ENCODE data around the gene DDX1.

Gene DDX1

DNA sequence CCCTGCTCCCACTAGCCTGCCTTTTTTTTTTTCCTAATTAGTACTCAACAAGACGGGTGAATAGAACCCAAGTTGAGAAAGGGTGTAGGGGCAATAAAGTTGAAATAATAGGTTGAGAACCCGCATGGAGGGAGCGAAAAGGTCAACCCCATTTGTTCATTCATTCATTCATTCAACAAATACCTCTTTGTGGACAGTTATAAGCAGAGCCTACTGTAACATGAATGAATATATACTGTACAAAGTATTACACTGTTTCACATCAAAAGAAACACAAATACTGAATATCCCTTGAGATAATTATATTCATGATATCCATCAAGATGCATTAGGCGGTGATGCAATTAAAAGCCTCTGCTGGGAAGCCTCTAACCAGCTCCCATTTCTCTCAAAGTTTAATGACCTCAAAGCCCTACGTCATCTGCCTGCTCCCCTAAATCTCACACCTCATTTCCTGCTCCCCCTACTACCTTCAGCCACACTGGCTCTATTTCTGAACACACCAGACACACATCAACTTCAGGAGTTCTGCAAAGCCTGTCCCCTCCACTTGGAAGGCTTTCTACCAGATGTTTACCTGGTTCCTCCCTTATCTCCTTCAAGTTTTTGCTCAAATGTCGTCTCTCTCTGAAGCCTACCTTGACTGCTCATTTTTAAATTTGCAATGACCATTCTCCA is 29.2 kb upstream of the DDX1 start:
- no peak for DNase-seq (ENCODE audit: low read depth in 2 of 2)

DNA sequence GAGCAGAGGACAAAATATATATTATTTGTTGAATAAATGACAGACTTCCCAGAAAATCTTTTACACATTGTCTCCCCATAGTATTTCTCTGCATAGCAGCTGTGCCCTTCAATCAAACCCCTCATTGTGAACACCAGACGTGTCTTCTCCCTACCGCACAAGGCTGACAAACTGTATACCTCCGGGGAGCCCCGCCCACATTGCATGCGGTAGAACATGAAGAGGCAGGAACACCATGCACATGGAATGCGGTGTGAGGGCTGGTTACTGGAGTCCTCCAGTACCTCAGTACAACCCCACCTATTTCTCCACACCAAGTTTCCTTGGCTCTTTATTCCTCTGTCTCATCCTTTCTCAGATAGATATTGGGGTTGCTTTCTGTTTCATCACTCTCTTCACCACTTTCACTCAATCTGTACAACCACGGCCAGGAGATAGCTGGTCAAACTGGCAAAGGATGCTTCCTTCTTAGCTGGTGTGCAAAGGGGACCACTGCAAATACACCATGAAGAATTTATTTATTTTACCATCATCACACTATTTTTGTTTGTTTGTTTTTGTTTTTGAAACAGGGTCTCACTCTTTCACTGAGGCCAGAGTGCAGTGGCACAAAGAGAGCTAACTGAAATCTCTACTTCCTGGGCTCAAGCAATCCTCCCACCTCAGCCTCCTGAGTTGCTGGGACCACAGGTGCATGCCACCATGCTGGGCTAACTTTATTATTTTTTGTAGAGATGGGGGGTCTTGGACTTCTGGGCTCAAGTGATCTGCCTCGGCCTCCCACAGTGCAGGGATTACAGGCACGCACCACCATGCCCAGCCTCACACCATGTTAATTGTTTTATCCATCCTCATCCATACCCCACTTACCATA is 28.2 kb upstream of the DDX1 start:
- no peak for DNase-seq (ENCODE audit: low read depth in 2 of 2)

DNA sequence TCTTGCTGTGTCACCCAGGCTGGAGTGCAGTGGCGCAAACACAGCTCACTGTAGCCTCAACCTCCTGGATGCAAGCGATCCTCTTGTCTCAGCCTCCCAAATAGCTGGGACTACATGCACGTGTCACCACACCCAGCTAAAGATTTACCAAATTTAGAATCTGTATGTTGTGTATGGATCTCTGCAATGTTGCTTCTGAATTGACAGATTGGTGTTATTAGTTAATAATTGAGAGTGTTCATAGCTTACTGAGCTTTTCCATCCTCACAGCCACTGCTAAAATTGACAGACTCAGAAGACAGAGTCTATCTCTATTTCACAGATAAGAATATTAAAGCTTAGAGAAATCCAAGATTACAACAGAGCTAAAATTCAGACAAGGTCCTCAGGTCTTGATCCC is 26.3 kb upstream of the DDX1 start:
- no peak for DNase-seq (ENCODE audit: low read depth in 2 of 2)

DNA sequence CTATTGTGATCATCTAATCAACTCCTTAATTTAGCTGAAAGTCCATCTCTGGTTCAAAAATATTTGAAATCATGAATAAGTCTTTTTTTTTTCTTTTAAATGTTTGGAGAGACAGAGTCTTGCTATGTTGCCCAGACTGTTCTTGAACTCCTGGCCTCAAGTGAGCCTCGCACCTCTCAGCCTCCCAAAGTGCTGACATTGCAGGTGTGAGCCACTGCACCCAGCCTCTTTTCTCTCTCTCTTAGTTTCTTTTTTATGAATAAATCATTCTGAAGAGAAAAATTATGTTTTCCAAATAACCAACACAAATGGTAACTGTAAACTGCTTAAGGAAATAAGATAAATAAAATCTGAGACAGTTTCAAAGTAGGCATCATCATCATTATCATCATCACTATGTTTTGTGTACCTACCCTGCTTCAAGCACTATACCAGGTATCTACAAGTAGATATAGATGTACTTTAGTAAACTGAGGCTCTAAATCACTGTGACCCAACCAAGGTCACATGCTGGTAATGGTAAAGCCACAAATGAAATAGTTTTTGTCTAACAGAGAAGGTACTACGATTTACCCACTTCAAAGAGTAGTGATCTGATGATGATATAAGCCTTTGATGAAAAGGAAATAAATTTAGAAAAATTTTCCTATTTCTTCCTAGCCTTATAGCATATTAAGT is 25.5 kb upstream of the DDX1 start:
- DNase-seq (ENCODE audit: low read depth in 2 of 2) = no peak

DNA sequence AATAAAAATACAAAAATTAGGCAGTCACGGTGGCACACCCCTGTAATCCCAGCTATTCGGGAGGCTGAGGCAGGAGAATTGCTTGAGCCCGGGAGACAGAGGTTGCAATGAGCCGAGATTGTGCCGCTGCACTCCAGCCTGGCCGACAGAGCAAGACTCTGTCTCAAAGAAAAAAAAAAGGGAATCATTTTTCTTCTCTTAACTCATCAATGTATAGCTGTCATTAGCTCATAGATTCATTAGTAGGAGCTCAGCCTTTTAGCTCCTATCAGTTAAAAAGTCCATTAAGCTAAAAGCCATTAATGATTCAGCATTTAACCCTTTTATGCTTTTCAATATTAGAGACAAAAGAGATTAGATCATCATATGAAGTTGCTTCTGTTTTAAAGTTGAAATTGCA is 24.8 kb upstream of the DDX1 start:
- no peak for DNase-seq (ENCODE audit: low read depth in 2 of 2)

DNA sequence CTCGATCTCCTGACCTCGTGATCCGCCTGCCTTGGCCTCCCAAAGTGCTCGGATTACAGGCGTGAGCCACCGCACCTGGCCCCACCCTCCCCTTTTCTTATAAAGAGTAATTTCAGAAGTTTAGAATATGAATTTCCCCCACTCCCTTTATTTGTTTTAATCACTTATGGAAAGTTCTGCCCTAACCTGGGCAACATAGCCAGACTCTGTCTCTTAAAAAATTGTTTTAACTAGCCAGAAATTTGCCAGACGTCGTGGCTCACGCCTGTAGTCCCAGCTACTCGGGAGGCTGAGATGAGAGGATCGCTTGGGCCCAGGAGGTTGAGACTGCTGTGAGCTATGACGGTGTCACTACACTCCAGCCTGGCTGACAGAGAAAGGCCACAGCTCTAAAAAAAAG is 22.8 kb upstream of the DDX1 start:
- DNase-seq (ENCODE audit: low read depth in 2 of 2) = no peak

DNA sequence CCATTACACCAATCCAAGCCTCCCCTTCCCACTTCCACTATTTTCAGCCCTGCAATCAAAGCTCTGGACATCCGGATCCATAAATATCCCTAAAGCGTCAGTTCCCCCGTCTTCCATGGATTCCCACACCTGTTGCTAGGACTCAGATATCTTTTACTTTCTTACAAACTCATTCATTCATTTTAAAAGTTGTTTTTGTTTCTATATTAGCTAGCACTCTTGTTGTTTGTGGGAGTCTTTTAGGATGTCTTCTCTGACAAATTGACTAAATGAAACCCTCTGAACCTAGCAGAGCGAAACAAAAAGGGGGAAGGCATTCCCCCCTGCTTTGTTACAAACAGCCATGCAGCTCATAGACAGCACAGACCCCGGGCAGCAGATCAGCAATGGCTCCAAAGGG is 21.6 kb upstream of the DDX1 start:
- DNase-seq (ENCODE audit: low read depth in 2 of 2) = no peak

DNA sequence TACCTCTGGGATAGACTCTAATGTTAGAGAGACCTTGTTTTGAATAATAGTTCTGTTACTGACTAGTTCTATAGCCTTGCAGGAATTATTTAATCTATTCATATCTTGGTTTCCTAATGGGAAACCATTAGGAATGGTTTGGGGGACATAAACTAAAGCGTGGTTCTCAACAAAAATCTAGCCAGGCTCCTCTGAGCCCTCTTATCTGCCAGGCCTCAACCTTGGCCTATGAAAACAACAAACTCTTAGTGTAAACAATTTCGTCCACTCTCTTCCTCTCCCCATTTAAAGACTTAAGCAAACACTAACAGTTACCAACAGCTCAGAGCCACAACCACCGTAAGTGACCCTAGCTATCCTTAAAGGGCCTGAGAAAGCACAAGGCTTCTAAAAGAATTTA is 19.9 kb upstream of the DDX1 start:
- DNase-seq (ENCODE audit: low read depth in 2 of 2) = no peak

DNA sequence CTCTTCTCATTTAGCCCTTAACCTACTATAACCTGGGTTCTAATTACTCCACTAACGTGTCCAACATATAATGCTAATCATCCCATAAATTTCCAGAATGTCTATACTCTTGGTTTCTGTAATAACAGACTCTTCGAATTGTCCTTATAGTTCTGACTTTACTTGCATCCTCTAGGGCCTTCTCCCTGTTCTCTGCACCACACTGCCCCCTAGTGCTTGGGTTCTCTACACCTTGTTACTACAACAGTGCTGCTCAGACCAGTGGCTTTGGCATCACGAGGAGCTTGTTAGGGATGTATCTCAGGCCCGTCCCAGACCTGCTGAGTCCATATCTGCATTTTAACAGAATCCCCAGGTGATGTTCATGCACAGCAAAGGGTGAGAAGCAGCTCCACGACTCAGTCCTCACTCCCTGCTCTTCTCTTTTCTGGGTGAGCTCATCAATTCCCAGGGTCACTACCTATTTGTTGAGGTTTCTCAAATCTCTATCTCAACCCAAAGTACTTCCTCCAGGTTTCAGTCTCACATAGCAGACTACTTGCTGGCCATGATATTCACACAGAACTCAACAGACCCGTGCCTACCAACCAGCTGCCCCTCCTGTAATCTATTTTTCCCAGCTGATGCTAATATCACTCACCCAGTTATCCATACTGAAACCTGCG is 14.5 kb upstream of the DDX1 start:
- peak; percentile 68 to 81 for DNase-seq (ENCODE audit: low read depth in 2 of 2)

DNA sequence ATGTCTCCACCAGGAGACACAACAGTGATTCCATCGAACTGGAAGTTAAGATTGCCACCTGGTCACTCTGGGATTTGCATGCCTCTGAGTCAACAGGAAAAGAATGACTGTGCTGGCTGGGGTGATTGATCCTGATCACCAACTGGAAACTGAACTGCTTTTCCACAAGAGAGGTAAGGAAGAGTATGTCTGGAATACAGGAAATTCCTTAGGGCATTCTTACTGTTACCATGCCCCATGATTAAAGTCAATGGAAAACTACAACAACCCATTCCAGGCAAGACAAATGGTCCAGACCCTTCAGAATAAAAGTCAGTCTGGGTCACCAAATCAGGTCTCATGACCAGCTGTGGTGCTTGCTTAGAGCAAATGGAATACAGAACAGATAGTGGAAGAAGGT is 12.0 kb upstream of the DDX1 start:
- DNase-seq (ENCODE audit: low read depth in 2 of 2) = no peak

DNA sequence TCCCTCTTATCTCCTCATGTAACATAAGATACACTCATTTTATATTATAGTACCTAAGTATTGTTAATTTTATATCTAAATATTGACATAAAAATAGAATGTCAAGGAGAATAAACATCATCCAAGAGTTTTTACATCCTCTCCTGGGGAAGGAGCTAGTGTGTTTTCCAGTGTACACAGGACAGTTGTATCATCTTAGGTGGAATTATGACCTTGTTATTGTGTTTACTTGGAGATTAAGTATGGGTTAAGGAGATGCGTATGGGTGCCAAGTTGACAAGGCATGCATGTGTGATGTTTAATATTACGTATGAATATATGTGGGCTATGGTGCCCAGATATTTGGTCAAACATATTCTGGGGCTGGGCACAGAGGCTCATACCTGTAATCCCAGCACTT is 11.2 kb upstream of the DDX1 start:
- no peak for DNase-seq (ENCODE audit: low read depth in 2 of 2)

DNA sequence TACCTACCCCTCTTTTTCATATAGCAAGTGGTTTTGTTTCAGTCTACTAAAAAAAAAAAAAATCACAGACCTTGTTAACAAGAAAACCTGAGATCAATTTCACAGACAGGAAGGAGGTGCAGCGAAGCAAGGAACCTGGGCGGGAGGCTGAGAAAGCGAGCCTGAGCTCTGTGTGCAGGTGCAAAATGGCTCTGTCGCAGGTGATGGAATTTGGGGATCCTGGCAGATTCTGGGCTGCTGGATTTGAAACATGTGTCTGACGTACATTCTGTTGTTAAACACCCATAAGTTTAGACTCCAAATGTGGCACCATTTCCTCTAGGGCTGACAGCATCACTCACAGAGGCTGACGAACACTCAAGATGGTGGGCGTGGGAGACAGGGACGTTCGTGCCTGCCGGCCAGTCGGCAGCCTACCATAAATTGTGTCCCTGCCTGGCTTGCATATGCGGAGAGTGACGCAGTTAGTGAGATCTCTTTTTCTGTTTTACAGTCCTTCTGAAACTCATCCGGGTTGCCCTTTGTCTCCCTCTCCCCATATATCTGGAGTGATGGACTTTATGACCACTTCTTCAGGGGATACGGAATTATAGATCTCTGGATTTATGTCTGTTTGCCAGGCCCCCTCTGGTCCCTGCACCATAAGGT is 8.8 kb upstream of the DDX1 start:
- no peak for DNase-seq (ENCODE audit: low read depth in 2 of 2)

DNA sequence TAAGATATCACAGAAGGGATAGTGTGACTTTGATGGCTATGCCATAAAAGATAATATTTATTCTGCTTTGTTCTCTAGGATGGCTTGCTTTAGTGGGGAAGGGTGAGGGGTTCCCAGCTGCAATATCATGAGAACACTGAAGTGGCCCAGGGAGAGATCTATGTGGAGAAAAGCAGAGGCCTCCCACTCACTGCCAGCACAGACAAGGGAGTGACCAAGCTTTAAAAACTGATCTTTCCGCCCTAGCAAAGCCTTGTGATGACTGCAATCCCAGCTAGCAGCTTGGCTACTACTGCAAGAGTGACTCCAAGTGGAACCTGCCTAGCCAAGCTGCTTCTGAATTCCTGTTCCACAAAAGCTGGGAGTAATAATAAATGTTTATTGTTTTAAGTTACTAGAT is 7.8 kb upstream of the DDX1 start:
- DNase-seq (ENCODE audit: low read depth in 2 of 2) = no peak

DNA sequence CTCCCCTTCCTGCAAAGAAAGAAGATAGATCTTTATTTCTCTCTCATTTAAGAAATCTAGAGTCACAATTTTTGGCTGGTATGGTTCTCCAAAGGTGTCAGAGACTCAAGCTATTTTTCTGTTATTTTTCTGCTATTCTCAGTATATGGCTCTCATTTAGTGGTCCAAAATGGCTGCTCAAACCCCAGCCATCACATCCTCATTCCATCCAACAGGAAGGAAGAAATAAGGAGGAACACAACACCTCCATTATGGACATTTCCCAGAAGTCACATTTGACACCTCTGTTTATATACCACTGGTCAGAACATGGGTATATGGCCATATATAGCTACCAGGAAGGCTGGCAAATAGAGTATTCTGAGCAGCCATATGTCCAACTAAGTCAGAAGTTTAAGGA is 7.4 kb upstream of the DDX1 start:
- DNase-seq (ENCODE audit: low read depth in 2 of 2) = no peak

DNA sequence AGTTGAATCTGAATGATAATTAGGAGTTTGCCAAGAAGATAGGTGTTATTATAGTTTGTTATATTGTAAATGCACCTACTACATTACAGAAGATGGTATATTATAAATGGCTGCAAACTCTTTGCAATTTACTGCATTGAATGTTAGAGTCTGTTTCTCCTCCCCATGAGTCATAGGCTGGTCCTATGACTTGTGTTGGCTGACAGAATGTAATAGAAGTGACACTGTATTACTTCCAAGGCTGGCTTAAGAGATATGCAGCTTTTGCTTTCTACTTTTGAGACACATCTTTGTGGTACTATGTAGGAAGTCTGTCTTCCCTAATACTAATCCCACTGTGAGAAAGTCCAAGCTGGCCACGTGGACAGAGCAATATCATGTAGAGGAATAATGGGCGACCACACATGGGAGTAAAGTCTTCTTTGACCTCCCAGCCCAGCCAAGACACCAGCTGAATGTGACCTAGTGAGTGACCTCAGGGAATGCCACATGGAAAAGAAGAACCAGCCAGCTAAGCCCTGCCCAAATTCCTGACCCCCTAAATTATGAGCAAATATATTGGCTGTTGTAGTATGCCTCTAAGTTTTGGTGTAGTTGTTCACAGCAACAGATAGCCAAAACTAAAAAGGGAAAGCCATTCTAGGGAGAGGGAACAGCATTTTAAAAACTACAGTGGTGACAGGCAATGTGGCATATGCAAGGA is 6.8 kb upstream of the DDX1 start:
- no peak for DNase-seq (ENCODE audit: low read depth in 2 of 2)

DNA sequence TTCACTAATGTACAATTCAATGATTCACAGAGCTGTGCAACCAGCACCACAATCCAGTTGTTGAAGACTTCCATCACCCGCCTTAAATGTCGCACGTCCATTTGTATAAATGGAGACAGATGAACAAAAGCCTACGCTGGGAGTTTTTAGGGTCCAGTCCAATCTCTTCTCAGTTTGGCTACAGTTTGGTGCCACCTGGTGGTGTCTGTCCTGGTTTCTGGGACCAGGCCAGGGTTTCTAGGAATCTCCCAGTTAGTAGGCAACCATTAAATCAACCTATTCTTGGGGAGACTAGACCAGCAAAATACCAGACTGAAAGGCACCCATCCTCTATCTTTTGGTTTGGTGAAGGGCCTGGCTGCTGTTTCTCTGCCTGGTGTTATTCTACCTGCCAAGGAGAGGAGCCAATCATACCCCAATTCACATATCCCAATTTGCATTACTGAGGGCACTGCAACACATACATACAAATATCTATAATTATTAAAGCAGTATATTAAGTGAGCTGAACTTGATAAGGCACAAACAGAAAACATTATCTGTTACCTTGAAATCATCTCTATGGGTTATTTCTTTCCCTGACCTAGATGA is 3.2 kb upstream of the DDX1 start:
- DNase-seq (ENCODE audit: low read depth in 2 of 2) = no peak

DNA sequence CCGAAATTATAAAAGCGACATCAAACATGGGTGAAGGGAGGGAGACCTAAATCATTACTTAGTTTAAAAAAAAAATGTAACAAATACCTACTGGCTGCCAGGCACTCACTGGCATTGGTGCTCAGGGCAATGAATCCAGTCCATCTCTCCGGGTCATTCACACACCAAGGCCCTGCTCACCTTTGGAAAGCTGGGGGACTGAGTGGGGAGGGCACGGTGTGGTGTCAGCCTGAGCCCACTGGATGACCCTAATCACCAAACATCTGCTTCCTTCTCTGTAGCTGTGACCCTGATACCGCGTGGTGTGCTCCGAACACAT is 336 bp upstream of the DDX1 start:
- no peak for DNase-seq (ENCODE audit: low read depth in 2 of 2)

DNA sequence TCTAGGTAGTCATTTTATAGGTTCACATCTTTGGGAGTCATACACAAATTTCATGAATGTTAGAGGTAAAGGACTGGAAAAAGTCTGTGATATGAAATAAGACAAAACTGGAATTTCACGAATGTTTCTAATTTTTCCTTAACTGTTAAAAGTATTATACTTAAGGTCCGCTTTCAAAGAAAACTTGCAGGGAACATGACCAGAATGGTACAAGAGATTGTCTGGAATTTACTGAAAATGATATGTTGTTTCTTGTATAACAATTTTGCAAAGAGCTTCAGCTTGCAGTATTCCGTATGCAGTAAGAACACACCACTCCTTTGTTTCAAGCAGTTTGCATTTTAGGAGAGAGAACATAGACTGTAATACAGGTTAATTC is 1.6 kb downstream of the DDX1 start:
- DNase-seq (ENCODE audit: low read depth in 2 of 2) = no peak

DNA sequence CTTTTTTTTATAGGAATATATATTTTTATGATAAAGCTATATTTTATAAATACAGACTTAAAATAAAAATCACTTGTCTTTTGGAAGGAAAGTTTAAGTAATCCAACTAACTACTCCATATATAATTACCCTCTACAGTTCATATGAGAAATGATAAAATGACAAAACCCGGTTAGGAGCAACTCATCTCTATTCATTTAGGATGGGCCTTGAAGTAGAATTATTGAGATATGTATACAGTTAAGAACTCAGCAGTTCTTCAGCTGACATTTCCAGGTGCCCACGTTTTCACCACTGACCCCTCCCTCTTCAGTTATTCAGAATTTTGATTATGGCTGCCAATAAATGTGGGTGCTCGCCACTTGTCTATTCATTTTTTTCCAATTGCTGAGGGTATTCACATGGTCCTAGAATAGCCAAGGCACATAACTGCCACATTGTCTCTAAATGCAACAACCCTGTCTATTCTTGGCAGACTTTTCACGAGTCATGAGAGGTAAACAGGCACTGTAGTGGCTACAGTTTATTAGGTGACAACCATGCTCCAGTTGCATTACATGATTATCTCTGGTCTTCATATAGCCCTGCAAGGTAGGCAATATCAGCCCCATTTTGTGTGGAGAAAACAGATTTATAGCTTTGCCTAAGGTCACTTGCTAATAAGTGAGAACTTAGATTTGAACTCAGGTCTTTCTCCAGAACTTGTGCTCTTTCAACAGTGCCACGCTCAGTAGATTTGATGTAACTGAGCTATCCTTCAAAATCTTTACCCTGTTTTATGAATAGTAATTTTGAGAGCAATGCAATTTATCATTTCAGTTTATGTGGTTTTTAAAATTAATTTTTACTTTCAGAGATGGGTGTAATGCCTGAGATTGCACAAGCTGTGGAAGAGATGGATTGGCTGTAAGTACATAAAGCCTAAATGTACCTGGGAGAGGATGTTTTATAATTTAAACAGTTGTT is 2.9 kb downstream of the DDX1 start:
- no peak for DNase-seq (ENCODE audit: low read depth in 2 of 2)

DNA sequence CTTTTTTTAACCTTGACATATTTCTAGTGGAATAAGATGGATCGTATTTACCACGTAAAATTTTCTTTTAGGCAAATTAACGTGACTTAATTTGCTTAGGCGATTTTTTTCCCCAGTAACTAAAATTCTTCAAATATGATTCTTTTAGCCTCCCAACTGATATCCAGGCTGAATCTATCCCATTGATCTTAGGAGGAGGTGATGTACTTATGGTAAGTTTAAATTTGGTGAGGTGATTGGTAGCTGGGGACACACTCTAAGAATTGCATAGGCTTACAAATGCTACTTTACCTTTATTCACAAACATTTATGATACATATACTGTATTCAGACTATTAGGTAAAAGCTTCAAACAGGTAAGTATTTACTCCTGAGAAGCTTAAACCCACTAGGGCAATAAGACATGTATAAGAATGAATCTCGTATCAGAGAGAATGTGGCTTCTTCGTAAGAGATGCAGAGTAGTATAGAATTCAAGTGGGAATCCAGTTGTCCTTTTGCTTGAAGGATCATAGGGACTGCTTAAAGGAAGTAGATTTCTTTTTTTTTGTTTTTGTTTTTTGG is 3.8 kb downstream of the DDX1 start:
- DNase-seq (ENCODE audit: low read depth in 2 of 2) = no peak
